Gastroesophageal sphincter (tissue), 4 donors: ENCODE measurements around the gene GPC3. TPM values are rescaled to one million over a fixed set of nuclear protein-coding genes. Genes with fewer than 3 reads are reported as not detected.

Source experiments
- ATAC-seq: fragments of 150-250 bp; one replicate; pipeline ENCODE4 v1.9.1; 2016; ENCODE audit warnings: mild to moderate bottlenecking, moderate library complexity
- H3K27ac ChIP-seq, 4 donors: fragments of 200-600 bp; sonication (generic) in 3 of 4; 1 replicate in 3 of 4; 2 replicates in 1 of 4; pipeline ENCODE4 v1.5.1; 2016 to 2019
- H3K27me3 ChIP-seq: fragments of 200-600 bp; sonication (generic); one replicate; pipeline ENCODE4 v1.5.1; 2019
- H3K36me3 ChIP-seq, 2 donors: fragments of 200-600 bp; sonication (generic); one replicate each; pipeline ENCODE4 v1.5.1; 2019; ENCODE audit warnings: control low read depth in 1 of 2
- H3K4me1 ChIP-seq, 3 donors: fragments of 200-600 bp; sonication (generic); 1 replicate in 2 of 3; 2 replicates in 1 of 3; pipeline ENCODE4 v1.5.1; 2016 to 2019; ENCODE audit warnings: control low read depth in 2 of 3
- H3K4me3 ChIP-seq, 2 donors: fragments of 200-600 bp; sonication (generic); one replicate each; pipeline ENCODE4 v1.5.1; 2019; ENCODE audit warnings: mild to moderate bottlenecking in 1 of 2, moderate library complexity in 1 of 2
- H3K9me3 ChIP-seq, 3 donors: fragments of 200-600 bp; sonication (generic); one replicate each; pipeline ENCODE4 v1.5.1; 2017 to 2019; ENCODE audit warnings: control low read depth in 2 of 3
- EP300 ChIP-seq: sonication (generic); formaldehyde crosslinking; IDR thresholded peaks from one replicate; pipeline ENCODE4 v1.6.1; 2017; ENCODE audit warnings: antibody characterized with exemption, mild to moderate bottlenecking
- POLR2A ChIP-seq, 2 donors: fragments of 450-650 bp; IDR thresholded peaks; one replicate each; pipeline ENCODE4 v1.6.1; 2017; ENCODE audit warnings: antibody characterized with exemption in 2 of 2, mild to moderate bottlenecking in 2 of 2, moderate library complexity in 1 of 2
- POLR2AphosphoS5 ChIP-seq: sonication (generic); formaldehyde crosslinking; IDR thresholded peaks from one replicate; pipeline ENCODE4 v1.6.1; 2017; ENCODE audit warnings: antibody characterized with exemption
- WGBS, 2 donors: methylation state at CpG; one replicate each; pipeline ENCODE4 v1.1.5; 2018; ENCODE audit warnings: low coverage in 1 of 2; 5-methylcytosine and 5-hydroxymethylcytosine counted together
- total RNA-seq, 4 donors: library from RNA; depleted of rRNA; stranded (reverse); fragments of >200 nt; gene quantifications; one replicate each; pipeline ENCODE4 v1.1.0, GENCODE V29; 2016
- TF ChIP-seq, protein P1 (sequence below), 4 experiments: fragments of 200-600 bp in 2 of 4; fragments of 450-650 bp in 2 of 4; sonication (generic) in 1 of 4; IDR thresholded peaks; one replicate each; pipeline ENCODE4 v1.5.1; 2017 to 2019; ENCODE audit warnings: antibody characterized with exemption in 4 of 4, mild to moderate bottlenecking in 2 of 4, moderate library complexity in 2 of 4

GPC3 gene
- total RNA-seq, 4 donors from 2014 or later, result 5.8 to 19.7 (median 14.9) TPM

DNA sequence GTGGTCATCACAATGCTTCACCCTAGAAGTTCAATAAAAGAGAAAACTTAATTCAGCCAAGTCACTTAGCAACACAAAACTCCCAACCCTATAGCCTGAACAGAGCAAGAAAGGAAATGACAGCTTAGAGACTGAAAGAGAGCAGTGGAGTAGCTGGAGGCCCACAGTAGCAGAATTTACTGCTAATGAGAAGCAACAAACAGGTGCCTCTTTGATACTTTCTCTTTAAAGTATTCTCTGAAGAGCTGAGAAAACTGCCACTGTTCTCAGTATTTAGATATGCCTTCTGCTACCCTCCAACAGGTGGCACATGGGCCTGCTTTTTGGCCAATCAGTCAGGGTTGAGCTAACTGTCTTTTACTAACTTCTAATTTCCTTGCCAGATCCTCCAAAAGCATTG, 240.0 kb downstream of the GPC3 start:
- Histone ChIP-seq H3K27me3 (no peaks in the 10 kb centered on the region), H3K4me1 (no peaks in the 10 kb centered on the region), H3K9me3 (no peaks in the 10 kb centered on the region), H3K27ac (no peak overlapping the region), H3K36me3 (no peaks in the 10 kb centered on the region), H3K4me3 (no peak overlapping the region)
- ATAC-seq, result no peak
- TF ChIP-seq EP300 (no peak), POLR2AphosphoS5 (no peak), POLR2A (IDR thresholded peaks at IDR 0.05) (no peak)
- TF ChIP-seq, protein P1, sequence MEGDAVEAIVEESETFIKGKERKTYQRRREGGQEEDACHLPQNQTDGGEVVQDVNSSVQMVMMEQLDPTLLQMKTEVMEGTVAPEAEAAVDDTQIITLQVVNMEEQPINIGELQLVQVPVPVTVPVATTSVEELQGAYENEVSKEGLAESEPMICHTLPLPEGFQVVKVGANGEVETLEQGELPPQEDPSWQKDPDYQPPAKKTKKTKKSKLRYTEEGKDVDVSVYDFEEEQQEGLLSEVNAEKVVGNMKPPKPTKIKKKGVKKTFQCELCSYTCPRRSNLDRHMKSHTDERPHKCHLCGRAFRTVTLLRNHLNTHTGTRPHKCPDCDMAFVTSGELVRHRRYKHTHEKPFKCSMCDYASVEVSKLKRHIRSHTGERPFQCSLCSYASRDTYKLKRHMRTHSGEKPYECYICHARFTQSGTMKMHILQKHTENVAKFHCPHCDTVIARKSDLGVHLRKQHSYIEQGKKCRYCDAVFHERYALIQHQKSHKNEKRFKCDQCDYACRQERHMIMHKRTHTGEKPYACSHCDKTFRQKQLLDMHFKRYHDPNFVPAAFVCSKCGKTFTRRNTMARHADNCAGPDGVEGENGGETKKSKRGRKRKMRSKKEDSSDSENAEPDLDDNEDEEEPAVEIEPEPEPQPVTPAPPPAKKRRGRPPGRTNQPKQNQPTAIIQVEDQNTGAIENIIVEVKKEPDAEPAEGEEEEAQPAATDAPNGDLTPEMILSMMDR (IDR thresholded peaks at IDR 0.05), result no peak

DNA sequence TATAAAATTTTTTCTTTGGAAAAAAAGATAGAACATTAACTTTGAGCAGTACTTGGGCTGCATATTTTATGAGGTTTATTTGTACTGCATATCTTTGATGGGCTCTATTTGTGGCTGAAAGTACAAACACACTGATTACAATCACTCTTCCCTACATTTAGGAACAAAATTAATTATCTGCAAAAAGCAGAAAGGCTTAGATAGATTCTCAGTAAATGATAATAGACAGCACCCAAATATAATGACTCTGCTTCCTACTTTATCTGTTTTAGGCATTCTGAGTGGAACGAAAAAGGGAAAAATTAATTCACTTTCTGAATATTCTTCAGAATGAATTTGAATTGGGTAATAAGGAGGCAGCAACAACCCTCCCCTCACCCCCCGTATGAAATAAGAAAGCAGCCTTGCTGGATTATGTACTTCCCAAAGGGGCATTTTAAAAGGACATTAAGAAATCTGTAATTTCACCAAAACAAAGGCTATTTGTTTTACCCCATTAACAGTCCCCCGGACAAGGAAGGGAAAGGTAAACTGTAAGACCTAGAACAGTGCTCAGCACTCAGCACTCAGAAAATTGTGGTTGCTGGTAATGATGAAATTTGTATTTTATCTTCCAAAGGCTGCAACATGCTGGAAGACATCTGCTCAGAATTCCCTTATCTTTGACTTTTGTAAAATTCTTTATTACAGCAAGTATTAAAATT, 242.6 kb downstream of the GPC3 start:
- WGBS, 2 donors, result 39 to 56% methylated on average over 2 to 3 of the region's 3 CpGs
- ATAC-seq, result no peak
- Histone ChIP-seq H3K4me1 (no peaks in the 10 kb centered on the region), H3K9me3 (no peaks in the 10 kb centered on the region), H3K27ac (no peak overlapping the region), H3K27me3 (no peaks in the 10 kb centered on the region), H3K4me3 (no peak overlapping the region), H3K36me3 (no peaks in the 10 kb centered on the region)
- TF ChIP-seq, protein P1 (IDR thresholded peaks at IDR 0.05), result no peak
- no peak for TF ChIP-seq EP300
- TF ChIP-seq POLR2AphosphoS5, result no peak
- no peak for TF ChIP-seq POLR2A (IDR thresholded peaks at IDR 0.05)

DNA sequence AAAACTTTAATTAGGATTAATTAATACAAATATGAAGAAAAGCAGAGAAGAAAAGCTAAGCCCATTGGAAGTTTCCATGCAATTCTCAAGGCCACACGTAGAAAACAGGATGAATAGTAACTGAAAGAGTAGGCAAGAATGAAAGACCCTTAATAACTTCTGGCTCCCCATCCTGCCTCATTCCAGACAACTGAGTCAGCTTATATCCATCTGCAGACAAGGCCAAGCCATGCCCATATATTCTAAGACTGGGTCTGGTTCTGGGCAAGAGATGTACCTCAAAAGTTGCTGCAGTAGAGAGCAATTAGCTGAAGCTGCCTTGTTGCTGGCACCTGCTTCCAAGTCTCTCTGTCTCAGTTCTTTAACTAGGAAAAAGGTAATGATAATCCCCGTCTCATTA, 244.1 kb downstream of the GPC3 start:
- 70% methylated on average over 2 of the region's 2 CpGs; no CpG with 5 or more reads in 1 of the 2 donors for WGBS, 2 donors
- no peak for ATAC-seq

DNA sequence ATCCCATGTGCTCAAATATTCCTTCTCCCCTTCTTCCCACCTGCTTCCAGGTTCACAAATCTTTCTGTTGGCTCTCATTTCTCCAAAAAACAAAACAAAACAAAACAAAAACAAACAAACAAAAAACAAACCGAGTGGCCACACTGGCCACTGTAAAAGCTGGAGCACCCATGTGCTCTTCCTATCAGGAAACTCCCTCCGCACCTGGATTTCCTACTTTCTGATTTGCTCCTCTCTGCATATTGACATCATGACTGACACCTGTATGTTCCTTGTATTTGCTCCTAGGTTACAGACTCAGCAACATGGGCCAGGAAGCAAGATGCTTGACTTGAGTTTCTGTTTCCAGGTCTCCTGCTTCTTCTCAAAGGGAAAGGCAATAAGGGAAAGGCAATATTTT, 258.8 kb downstream of the GPC3 start:
- TF ChIP-seq POLR2AphosphoS5, result no peak
- no peak for TF ChIP-seq EP300
- TF ChIP-seq POLR2A (IDR thresholded peaks at IDR 0.05), result no peak
- TF ChIP-seq, protein P1 (IDR thresholded peaks at IDR 0.05), result no peak
- H3K9me3 ChIP-seq, result no peaks in the 10 kb centered on the region
- no peaks in the 10 kb centered on the region for H3K4me1 ChIP-seq
- H3K27ac ChIP-seq, result no peak overlapping the region
- WGBS, 2 donors, result 46 to 57% methylated on average over 1 to 2 of the region's 2 CpGs
- no peaks in the 10 kb centered on the region for H3K27me3 ChIP-seq
- H3K36me3 ChIP-seq, result no peaks in the 10 kb centered on the region
- H3K4me3 ChIP-seq, result no peak overlapping the region
- ATAC-seq, result no peak

More for the DNA sequence above, 244.1 kb downstream of the GPC3 start:
- Histone ChIP-seq H3K27me3 (no peaks in the 10 kb centered on the region), H3K4me1 (no peaks in the 10 kb centered on the region), H3K36me3 (no peaks in the 10 kb centered on the region), H3K9me3 (no peaks in the 10 kb centered on the region), H3K27ac (no peak overlapping the region), H3K4me3 (no peak overlapping the region)
- no peak for TF ChIP-seq POLR2AphosphoS5
- no peak for TF ChIP-seq POLR2A (IDR thresholded peaks at IDR 0.05)
- TF ChIP-seq EP300, result no peak
- TF ChIP-seq, protein P1 (IDR thresholded peaks at IDR 0.05), result no peak

DNA sequence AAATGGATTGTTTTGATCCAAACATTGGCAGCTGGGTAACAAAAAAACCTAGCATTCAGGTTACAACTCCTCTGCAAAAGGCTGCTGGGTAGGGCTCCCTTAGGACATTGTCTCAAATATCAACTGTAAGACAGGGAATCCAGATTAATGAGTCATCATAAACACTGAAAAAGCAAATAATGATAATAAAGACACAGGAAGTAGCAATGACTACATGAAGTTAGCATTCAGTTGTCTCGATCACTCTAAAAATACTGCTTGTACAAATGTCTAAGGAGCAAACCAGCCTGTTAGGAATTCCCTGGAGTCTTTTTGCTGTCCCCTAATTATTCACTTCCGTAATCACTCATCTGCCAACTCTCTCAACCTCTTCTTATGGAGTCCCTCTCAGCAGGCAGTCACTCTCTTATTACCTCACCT, 259.2 kb downstream of the GPC3 start:
- no peaks in the 10 kb centered on the region for H3K27me3 ChIP-seq
- H3K36me3 ChIP-seq, result no peaks in the 10 kb centered on the region
- H3K4me1 ChIP-seq, result no peaks in the 10 kb centered on the region
- no peak overlapping the region for H3K27ac ChIP-seq
- ATAC-seq, result no peak
- TF ChIP-seq POLR2A (IDR thresholded peaks at IDR 0.05) (no peak), POLR2AphosphoS5 (no peak), EP300 (no peak)
- TF ChIP-seq, protein P1 (IDR thresholded peaks at IDR 0.05), result no peak
- H3K4me3 ChIP-seq, result no peak overlapping the region
- 29 to 39% methylated on average over 2 of the region's 2 CpGs for WGBS, 2 donors
- H3K9me3 ChIP-seq, result no peaks in the 10 kb centered on the region
